ENCODE measurements around the gene RPL39. TPM values are rescaled to one million over a fixed set of nuclear protein-coding genes. Genes with fewer than 3 reads are reported as not detected.
"Not testable (repeated sequence)": the region's sequence is repeated elsewhere in the genome, so short reads cannot be mapped to it uniquely, and the experiment has no call there.

RPL39 gene
- polyA plus RNA-seq, 3 donors = 1,908 to 2,198 (median 1,931) TPM

- Histone ChIP-seq H3K4me1 (ENCODE audit: control insufficient read depth in 1 of 2, insufficient read depth in 2 of 2, low read length in 2 of 2) (peaks cover 34 to 35% of the 10 kb centered on the region in 2 donors), H3K27me3 (ENCODE audit: control insufficient read depth in 2 of 2, insufficient read depth in 2 of 2, low read length in 2 of 2) (no peaks in the 10 kb centered on the region), H4K20me1 (ENCODE audit: insufficient read depth, low read length) (no peaks in the 10 kb centered on the region), H3K27ac (ENCODE audit: low read depth in 1 of 2, low read length in 2 of 2) (peak overlapping the region; percentile 83 to 85), H3K4me3 (replicated peaks in 1 of 3; ENCODE audit: low read depth in 2 of 3, low read length in 3 of 3) (peak overlapping the region in 1 of 3 experiments; percentile 59), H3K36me3 (replicated peaks in 1 of 2; ENCODE audit: control insufficient read depth in 1 of 2, insufficient read depth in 2 of 2, low read length in 2 of 2) (peaks cover 0 to under 1% of the 10 kb centered on the region in 2 donors), H3K9ac (ENCODE audit: insufficient read depth, low read length, poor library complexity, severe bottlenecking) (no peak overlapping the region), H3K9me3 (replicated peaks in 1 of 2; ENCODE audit: control insufficient read depth in 1 of 2, insufficient read depth in 1 of 2, low read length in 2 of 2) (no peaks in the 10 kb centered on the region), H3K4me2 (replicated peaks; ENCODE audit: extremely low read depth, low read length, poor library complexity, severe bottlenecking) (peak overlapping the region; percentile 66), H3K79me2 (ENCODE audit: insufficient read depth, low read length) (no peaks in the 10 kb centered on the region), H2AFZ (ENCODE audit: insufficient read depth, low read depth, low read length, poor library complexity, severe bottlenecking) (peak overlapping the region; percentile 62)
- Mint-ChIP-seq H3K36me3 (no peaks in the 10 kb centered on the region), H3K9me3 (peaks cover 0 to 3% (median 0%) of the 10 kb centered on the region in 7 donors), H3K27ac (peak overlapping the region; percentile 82 to 92 (median 90)), H3K4me3 (peak overlapping the region in 1 of 2 donors; percentile 78), H3K27me3 (ENCODE audit: low read depth in 3 of 3) (peaks cover 0 to 3% (median 2%) of the 10 kb centered on the region in 3 donors), H3K4me1 (peaks cover 37% of the 10 kb centered on the region)
- DNase-seq = peak; percentile 59 to 82 (median 78)
- TF ChIP-seq, protein P1, sequence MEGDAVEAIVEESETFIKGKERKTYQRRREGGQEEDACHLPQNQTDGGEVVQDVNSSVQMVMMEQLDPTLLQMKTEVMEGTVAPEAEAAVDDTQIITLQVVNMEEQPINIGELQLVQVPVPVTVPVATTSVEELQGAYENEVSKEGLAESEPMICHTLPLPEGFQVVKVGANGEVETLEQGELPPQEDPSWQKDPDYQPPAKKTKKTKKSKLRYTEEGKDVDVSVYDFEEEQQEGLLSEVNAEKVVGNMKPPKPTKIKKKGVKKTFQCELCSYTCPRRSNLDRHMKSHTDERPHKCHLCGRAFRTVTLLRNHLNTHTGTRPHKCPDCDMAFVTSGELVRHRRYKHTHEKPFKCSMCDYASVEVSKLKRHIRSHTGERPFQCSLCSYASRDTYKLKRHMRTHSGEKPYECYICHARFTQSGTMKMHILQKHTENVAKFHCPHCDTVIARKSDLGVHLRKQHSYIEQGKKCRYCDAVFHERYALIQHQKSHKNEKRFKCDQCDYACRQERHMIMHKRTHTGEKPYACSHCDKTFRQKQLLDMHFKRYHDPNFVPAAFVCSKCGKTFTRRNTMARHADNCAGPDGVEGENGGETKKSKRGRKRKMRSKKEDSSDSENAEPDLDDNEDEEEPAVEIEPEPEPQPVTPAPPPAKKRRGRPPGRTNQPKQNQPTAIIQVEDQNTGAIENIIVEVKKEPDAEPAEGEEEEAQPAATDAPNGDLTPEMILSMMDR (IDR thresholded peaks at IDR 0.05) = no peak
- intact Hi-C loops (cut with micrococcal nuclease) = loop anchor here in 1 of 2 donors (10.0 kb wide), 1 partner anchor 171 kb away; the partner anchor contains the start of gene NKRF
- WGBS (ENCODE audit: insufficient coverage) = 5% methylated on average over 8 of the region's 15 CpGs
Observed at GRCh38 chrX:119775517-119776238, 15.8 kb downstream of the RPL39 start.

DNA sequence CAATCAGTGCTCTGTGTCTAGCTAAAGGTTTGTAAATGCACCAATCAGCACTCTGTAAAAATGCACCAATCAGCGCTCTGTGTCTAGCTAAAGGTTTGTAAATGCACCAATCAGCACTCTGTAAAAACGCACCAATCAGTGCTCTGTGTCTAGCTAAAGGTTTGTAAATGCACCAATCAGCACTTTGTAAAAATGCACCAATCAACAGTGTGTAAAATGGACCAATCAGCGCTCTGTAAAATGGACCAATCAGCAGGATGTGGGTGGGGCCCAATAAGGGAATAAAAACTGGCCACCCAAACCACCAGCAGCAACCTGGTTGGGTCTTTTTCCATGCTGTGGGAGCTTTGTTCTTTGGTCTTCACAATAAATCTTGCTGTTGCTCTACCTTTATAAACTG, 22.0 kb downstream of the RPL39 start:
- H3K9ac ChIP-seq (ENCODE audit: insufficient read depth, low read length, poor library complexity, severe bottlenecking); H4K20me1 ChIP-seq (ENCODE audit: insufficient read depth, low read length); H3K4me3 Mint-ChIP-seq; H3K79me2 ChIP-seq (ENCODE audit: insufficient read depth, low read length); H3K4me2 ChIP-seq (replicated peaks; ENCODE audit: extremely low read depth, low read length, poor library complexity, severe bottlenecking); H3K9me3 ChIP-seq (replicated peaks in 1 of 2; ENCODE audit: control insufficient read depth in 1 of 2, insufficient read depth in 1 of 2, low read length in 2 of 2); H3K4me3 ChIP-seq (replicated peaks in 1 of 3; ENCODE audit: low read depth in 2 of 3, low read length in 3 of 3); H3K36me3 ChIP-seq (replicated peaks in 1 of 2; ENCODE audit: control insufficient read depth in 1 of 2, insufficient read depth in 2 of 2, low read length in 2 of 2); H3K27me3 ChIP-seq (ENCODE audit: control insufficient read depth in 2 of 2, insufficient read depth in 2 of 2, low read length in 2 of 2); H3K27me3 Mint-ChIP-seq (ENCODE audit: low read depth in 3 of 3); H2AFZ ChIP-seq (ENCODE audit: insufficient read depth, low read depth, low read length, poor library complexity, severe bottlenecking); H3K27ac ChIP-seq (ENCODE audit: low read depth in 1 of 2, low read length in 2 of 2); DNase-seq; intact Hi-C loops (cut with micrococcal nuclease); H3K27ac Mint-ChIP-seq: not testable (repeated sequence)
- H3K4me1 ChIP-seq (ENCODE audit: control insufficient read depth in 1 of 2, insufficient read depth in 2 of 2, low read length in 2 of 2) = peaks cover 32 to 34% of the 10 kb centered on the region in 2 donors
- Mint-ChIP-seq H3K4me1 (peaks cover 26% of the 10 kb centered on the region), H3K36me3 (peaks cover 7 to 13% of the 10 kb centered on the region in 2 donors), H3K9me3 (peaks cover 0 to 11% (median 7%) of the 10 kb centered on the region in 7 donors)
- WGBS (ENCODE audit: insufficient coverage) = no CpG with 5 or more reads among the region's 3 CpGs

- H3K9me3 ChIP-seq (replicated peaks in 1 of 2; ENCODE audit: control insufficient read depth in 1 of 2, insufficient read depth in 1 of 2, low read length in 2 of 2); H3K27me3 Mint-ChIP-seq (ENCODE audit: low read depth in 3 of 3); H3K27ac ChIP-seq (ENCODE audit: low read depth in 1 of 2, low read length in 2 of 2); H3K4me3 ChIP-seq (replicated peaks in 1 of 3; ENCODE audit: low read depth in 2 of 3, low read length in 3 of 3); H3K4me3 Mint-ChIP-seq; H3K4me2 ChIP-seq (replicated peaks; ENCODE audit: extremely low read depth, low read length, poor library complexity, severe bottlenecking); intact Hi-C loops (cut with micrococcal nuclease); H3K36me3 ChIP-seq (replicated peaks in 1 of 2; ENCODE audit: control insufficient read depth in 1 of 2, insufficient read depth in 2 of 2, low read length in 2 of 2); H2AFZ ChIP-seq (ENCODE audit: insufficient read depth, low read depth, low read length, poor library complexity, severe bottlenecking); H3K27ac Mint-ChIP-seq; H4K20me1 ChIP-seq (ENCODE audit: insufficient read depth, low read length); H3K79me2 ChIP-seq (ENCODE audit: insufficient read depth, low read length); H3K9ac ChIP-seq (ENCODE audit: insufficient read depth, low read length, poor library complexity, severe bottlenecking); H3K27me3 ChIP-seq (ENCODE audit: control insufficient read depth in 2 of 2, insufficient read depth in 2 of 2, low read length in 2 of 2): not testable (repeated sequence)
- H3K4me1 Mint-ChIP-seq = peaks cover 26% of the 10 kb centered on the region
- peak in 1 of 3 donors; percentile 30 for DNase-seq
- peaks cover 0 to 11% (median 7%) of the 10 kb centered on the region in 7 donors for H3K9me3 Mint-ChIP-seq
- H3K36me3 Mint-ChIP-seq = peaks cover 7 to 16% of the 10 kb centered on the region in 2 donors
- WGBS (ENCODE audit: insufficient coverage) = no CpG with 5 or more reads among the region's 11 CpGs
- peaks cover 22 to 33% of the 10 kb centered on the region in 2 donors for H3K4me1 ChIP-seq (ENCODE audit: control insufficient read depth in 1 of 2, insufficient read depth in 2 of 2, low read length in 2 of 2)
Observed at GRCh38 chrX:119768436-119768835, 23.0 kb downstream of the RPL39 start.
